ENCODE results near the gene CCNC.
"Not testable (repeated sequence)": the region's sequence is repeated elsewhere in the genome, so short reads cannot be mapped to it uniquely, and the experiment has no call there.

Gene CCNC

GRCh38 chr6:99602520-99603420 is 34.3 kb upstream of the CCNC start:
- DNase-seq = peak; percentile 88

- DNase-seq = not testable (repeated sequence)
Observed at GRCh38 chr6:99594696-99595095, 26.2 kb upstream of the CCNC start.

- DNase-seq = no peak
Observed at GRCh38 chr6:99592900-99593299, 24.4 kb upstream of the CCNC start.

- DNase-seq = no peak
Observed at GRCh38 chr6:99591673-99592364, 23.4 kb upstream of the CCNC start.

- DNase-seq = peak; percentile 84
Observed at GRCh38 chr6:99590728-99591672, 22.5 kb upstream of the CCNC start.

- peak; percentile 51 for DNase-seq
Observed at GRCh38 chr6:99589907-99590493, 21.5 kb upstream of the CCNC start.

- peak; percentile 69 for DNase-seq
Observed at GRCh38 chr6:99589290-99589672, 20.8 kb upstream of the CCNC start.

- peak; percentile 92 for DNase-seq
Observed at GRCh38 chr6:99588618-99589289, 20.3 kb upstream of the CCNC start.

GRCh38 chr6:99587792-99588191 is 19.3 kb upstream of the CCNC start:
- DNase-seq = no peak

- DNase-seq = no peak
Observed at GRCh38 chr6:99579781-99580180, 11.3 kb upstream of the CCNC start.

GRCh38 chr6:99575544-99576227 is 7.2 kb upstream of the CCNC start:
- no peak for DNase-seq

GRCh38 chr6:99573980-99574617 is 5.6 kb upstream of the CCNC start:
- DNase-seq = no peak

- DNase-seq = no peak
Observed at GRCh38 chr6:99563056-99563723, 5.3 kb downstream of the CCNC start.

GRCh38 chr6:99560668-99561067 is 7.8 kb downstream of the CCNC start:
- DNase-seq = no peak

- no peak for DNase-seq
Observed at GRCh38 chr6:99559057-99559456, 9.4 kb downstream of the CCNC start.

GRCh38 chr6:99553888-99554287 is 14.6 kb downstream of the CCNC start:
- DNase-seq = no peak

- no peak for DNase-seq
Observed at GRCh38 chr6:99550046-99550748, 18.3 kb downstream of the CCNC start.

- no peak for DNase-seq
Observed at GRCh38 chr6:99548706-99549105, 19.8 kb downstream of the CCNC start.

GRCh38 chr6:99547526-99547925 is 20.9 kb downstream of the CCNC start:
- no peak for DNase-seq

GRCh38 chr6:99545442-99545841 is 23.0 kb downstream of the CCNC start:
- DNase-seq = no peak

Data from retina (tissue), 1 donor.